Smooth muscle cell (in vitro differentiated cells): ENCODE data around the gene AMBP. TPM values are rescaled to one million over a fixed set of nuclear protein-coding genes. Genes with fewer than 3 reads are reported as not detected.

Experiments used
- DNase-seq: peaks from one replicate; lab custom pipeline; 2025; ENCODE audit not compliant: unreplicated experiment; lab: John Stamatoyannopoulos, UW
- H2AFZ ChIP-seq: fragments of 200-600 bp; sonication (generic); 2 replicates; pipeline ENCODE4 v1.6.0; 2016; ENCODE audit warnings: antibody characterized with exemption, low read depth, mild to moderate bottlenecking
- H3F3A ChIP-seq: fragments of 200-600 bp; sonication (generic); 2 replicates; pipeline ENCODE4 v1.6.0; 2017; ENCODE audit warnings: antibody characterized with exemption, low read depth
- H3K27ac ChIP-seq: fragments of 200-600 bp; sonication (generic); 2 replicates; pipeline ENCODE4 v1.5.1; 2016; ENCODE audit warnings: low read depth, mild to moderate bottlenecking
- H3K27me3 ChIP-seq: fragments of 200-600 bp; sonication (generic); 2 replicates; pipeline ENCODE4 v1.6.1; 2016; ENCODE audit warnings: low read depth, mild to moderate bottlenecking
- H3K36me3 ChIP-seq: fragments of 200-600 bp; sonication (generic); 2 replicates; pipeline ENCODE4 v1.5.1; 2016; ENCODE audit warnings: low read depth
- H3K4me1 ChIP-seq: fragments of 200-600 bp; sonication (generic); 2 replicates; pipeline ENCODE4 v1.5.1; 2016; ENCODE audit warnings: low read depth
- H3K4me2 ChIP-seq: fragments of 200-600 bp; sonication (generic); 2 replicates; pipeline ENCODE4 v1.6.0; 2016; ENCODE audit warnings: mild to moderate bottlenecking
- H3K4me3 ChIP-seq: fragments of 200-600 bp; sonication (generic); 2 replicates; pipeline ENCODE4 v1.5.1; 2016; ENCODE audit warnings: mild to moderate bottlenecking
- H3K79me2 ChIP-seq: fragments of 200-600 bp; sonication (generic); 2 replicates; pipeline ENCODE4 v1.6.0; 2016; ENCODE audit warnings: low read depth, mild to moderate bottlenecking
- H3K9ac ChIP-seq: fragments of 200-600 bp; sonication (generic); 2 replicates; pipeline ENCODE4 v1.6.0; 2016; ENCODE audit warnings: low read depth
- H3K9me3 ChIP-seq: fragments of 200-600 bp; sonication (generic); replicated peaks from 2 replicates; pipeline ENCODE4 v1.5.1; 2016; ENCODE audit warnings: low read depth
- H4K20me1 ChIP-seq: fragments of 200-600 bp; sonication (generic); 2 replicates; pipeline ENCODE4 v1.6.0; 2016; ENCODE audit warnings: low read depth
- CTCF ChIP-seq: fragments of 200-600 bp; sonication (generic); IDR thresholded peaks from 2 replicates; pipeline ENCODE4 v1.5.1; 2017; ENCODE audit warnings: borderline replicate concordance, mild to moderate bottlenecking, antibody characterized with exemption; ENCODE audit not compliant: insufficient read depth, poor library complexity, severe bottlenecking
- WGBS: methylation state at CpG from one replicate; pipeline ENCODE4 v1.1.7; 2016; ENCODE audit warnings: low lambda C conversion rate; 5-methylcytosine and 5-hydroxymethylcytosine counted together
- polyA plus RNA-seq: library from polyadenylated mRNA; unstranded; fragments of >200 nt; fragmentation: Nextera tagmentation; extraction: Ambion mirVana; gene quantifications from 2 replicates; pipeline ENCODE4 v1.2.1, GENCODE V29; 2016
- total RNA-seq: library from RNA; depleted of rRNA; stranded (reverse); fragments of >200 nt; gene quantifications from 2 replicates; pipeline ENCODE4 v1.2.3, GENCODE V29; 2014

The AMBP gene
- total and polyA plus RNA-seq, 2 experiments from 2014 or later = 0.35 TPM; not detected in 1

- no peak for TF ChIP-seq CTCF
- Histone ChIP-seq H3K4me1 (no peaks in the 10 kb centered on the region), H3K36me3 (no peaks in the 10 kb centered on the region), H4K20me1 (no peaks in the 10 kb centered on the region), H3K27me3 (peaks cover 26% of the 10 kb centered on the region), H3K4me2 (no peak overlapping the region), H3K9me3 (no peaks in the 10 kb centered on the region), H3K79me2 (no peaks in the 10 kb centered on the region), H3K4me3 (no peak overlapping the region), H3K9ac (no peak overlapping the region), H3K27ac (no peak overlapping the region), H3F3A (peaks cover 6% of the 10 kb centered on the region), H2AFZ (no peak overlapping the region)
- 92% methylated on average over 13 of the region's 14 CpGs for WGBS
- DNase-seq = no peak
Measured at GRCh38 chr9:114096866-114097612, 18.9 kb upstream of the AMBP start.

GRCh38 chr9:114096041-114096511 is 18.0 kb upstream of the AMBP start:
- Histone ChIP-seq H3K27me3 (peaks cover 26% of the 10 kb centered on the region), H2AFZ (no peak overlapping the region), H3K27ac (no peak overlapping the region), H4K20me1 (no peaks in the 10 kb centered on the region), H3K4me3 (no peak overlapping the region), H3K9me3 (no peaks in the 10 kb centered on the region), H3K4me1 (no peaks in the 10 kb centered on the region), H3K4me2 (no peak overlapping the region), H3K9ac (no peak overlapping the region), H3K79me2 (no peaks in the 10 kb centered on the region), H3F3A (peaks cover 6% of the 10 kb centered on the region), H3K36me3 (no peaks in the 10 kb centered on the region)
- no peak for DNase-seq
- WGBS = 80% methylated on average over 9 of the region's 9 CpGs
- peak; percentile 10 for TF ChIP-seq CTCF

GRCh38 chr9:114094971-114095370 is 16.9 kb upstream of the AMBP start:
- DNase-seq = no peak
- no peaks in the 10 kb centered on the region for H3K4me1 ChIP-seq
- H3K4me2 ChIP-seq = no peak overlapping the region
- no peak overlapping the region for H3K27ac ChIP-seq
- no peaks in the 10 kb centered on the region for H3F3A ChIP-seq
- no peaks in the 10 kb centered on the region for H3K36me3 ChIP-seq
- TF ChIP-seq CTCF = no peak
- no peak overlapping the region for H3K9ac ChIP-seq
- H3K9me3 ChIP-seq = no peaks in the 10 kb centered on the region
- H3K4me3 ChIP-seq = no peak overlapping the region
- no peaks in the 10 kb centered on the region for H3K79me2 ChIP-seq
- no peak overlapping the region for H2AFZ ChIP-seq
- H4K20me1 ChIP-seq = no peaks in the 10 kb centered on the region
- 96% methylated on average over 12 of the region's 12 CpGs for WGBS
- H3K27me3 ChIP-seq = peaks cover 26% of the 10 kb centered on the region
